NCI-H345 (cell line): ENCODE results near the gene DNM1L.

ENCODE experiments used
- DNase-seq: peaks from one replicate; lab custom pipeline; 2025; lab: John Stamatoyannopoulos, UW

Gene DNM1L

GRCh38 chr12:32756476-32757066 is 77.5 kb downstream of the DNM1L start:
- DNase-seq, result no peak

- no peak for DNase-seq
Observed at GRCh38 chr12:32757157-32757556, 78.1 kb downstream of the DNM1L start.

- no peak for DNase-seq
Observed at GRCh38 chr12:32761716-32762115, 82.6 kb downstream of the DNM1L start.

GRCh38 chr12:32765906-32766305 is 86.8 kb downstream of the DNM1L start:
- DNase-seq, result no peak

- no peak for DNase-seq
Observed at GRCh38 chr12:32768518-32768917, 89.4 kb downstream of the DNM1L start.

- DNase-seq, result no peak
Observed at GRCh38 chr12:32770141-32770540, 91.0 kb downstream of the DNM1L start.

GRCh38 chr12:32773691-32774090 is 94.6 kb downstream of the DNM1L start:
- no peak for DNase-seq

- DNase-seq, result no peak
Observed at GRCh38 chr12:32776258-32776657, 97.2 kb downstream of the DNM1L start.

- no peak for DNase-seq
Observed at GRCh38 chr12:32777159-32777558, 98.1 kb downstream of the DNM1L start.

- DNase-seq, result no peak
Observed at GRCh38 chr12:32777691-32778175, 98.6 kb downstream of the DNM1L start.

GRCh38 chr12:32780071-32780470 is 101.0 kb downstream of the DNM1L start:
- DNase-seq, result no peak

- no peak for DNase-seq
Observed at GRCh38 chr12:32783029-32783428, 103.9 kb downstream of the DNM1L start.

GRCh38 chr12:32785557-32785956 is 106.5 kb downstream of the DNM1L start:
- DNase-seq, result no peak

- DNase-seq, result no peak
Observed at GRCh38 chr12:32788405-32788804, 109.3 kb downstream of the DNM1L start.

GRCh38 chr12:32789446-32789845 is 110.3 kb downstream of the DNM1L start:
- no peak for DNase-seq

- no peak for DNase-seq
Observed at GRCh38 chr12:32789916-32790315, 110.8 kb downstream of the DNM1L start.

- no peak for DNase-seq
Observed at GRCh38 chr12:32794281-32794680, 115.2 kb downstream of the DNM1L start.
